ENCODE data around the gene TSPAN5. TPM values are rescaled to one million over a fixed set of nuclear protein-coding genes. Genes with fewer than 3 reads are reported as not detected.
"Not testable (repeated sequence)": the region's sequence is repeated elsewhere in the genome, so short reads cannot be mapped to it uniquely, and the experiment has no call there.

TSPAN5 gene
- total and polyA plus RNA-seq, 2 experiments from 2014 or later = 22.4 to 35.9 TPM

- Histone ChIP-seq H3K79me2 (no peaks in the 10 kb centered on the region), H3K4me1 (ENCODE audit: insufficient read depth) (no peaks in the 10 kb centered on the region), H3K4me2 (no peak overlapping the region), H3K27ac (no peak overlapping the region), H2AFZ (no peak overlapping the region), H3K4me3 (no peak overlapping the region), H3K27me3 (no peaks in the 10 kb centered on the region), H4K20me1 (ENCODE audit: insufficient read depth, poor library complexity, severe bottlenecking) (no peaks in the 10 kb centered on the region), H3K9me3 (ENCODE audit: low read depth) (no peaks in the 10 kb centered on the region), H3K9me2 (replicated peaks; ENCODE audit: insufficient read depth) (no peaks in the 10 kb centered on the region), H3K36me3 (replicated peaks; ENCODE audit: insufficient read depth, low read depth) (no peaks in the 10 kb centered on the region)
- WGBS (ENCODE audit: low lambda C conversion rate, missing lambda C conversion rate) = 50% methylated on average over 8 of the region's 8 CpGs
- no peak for DNase-seq (ENCODE audit: low spot score)
- TF ChIP-seq EZH2 (IDR thresholded peaks at IDR 0.05; ENCODE audit: borderline replicate concordance) (no peak), EZH2phosphoT487 (IDR thresholded peaks at IDR 0.05; ENCODE audit: low read depth, severe bottlenecking, unreplicated experiment) (no peak), CTCF (IDR thresholded peaks at IDR 0.05; ENCODE audit: poor library complexity) (no peak)
These were observed 191.4 kb downstream of the TSPAN5 start for GRCh38 chr4:98466868-98467599.

- Histone ChIP-seq H3K4me2 (no peak overlapping the region), H3K9me2 (replicated peaks; ENCODE audit: insufficient read depth) (no peaks in the 10 kb centered on the region), H3K36me3 (replicated peaks; ENCODE audit: insufficient read depth, low read depth) (no peaks in the 10 kb centered on the region), H4K20me1 (ENCODE audit: insufficient read depth, poor library complexity, severe bottlenecking) (no peaks in the 10 kb centered on the region), H3K27ac (no peak overlapping the region), H3K27me3 (no peaks in the 10 kb centered on the region), H3K4me3 (no peak overlapping the region), H3K79me2 (no peaks in the 10 kb centered on the region), H2AFZ (no peak overlapping the region), H3K9me3 (ENCODE audit: low read depth) (no peaks in the 10 kb centered on the region), H3K4me1 (ENCODE audit: insufficient read depth) (no peaks in the 10 kb centered on the region)
- no peak for TF ChIP-seq CTCF (IDR thresholded peaks at IDR 0.05; ENCODE audit: poor library complexity)
- TF ChIP-seq EZH2phosphoT487 (IDR thresholded peaks at IDR 0.05; ENCODE audit: low read depth, severe bottlenecking, unreplicated experiment) = no peak
- no peak for TF ChIP-seq EZH2 (IDR thresholded peaks at IDR 0.05; ENCODE audit: borderline replicate concordance)
- no peak for DNase-seq (ENCODE audit: low spot score)
These were observed 195.9 kb downstream of the TSPAN5 start for GRCh38 chr4:98462487-98462886.

GRCh38 chr4:98461121-98461865, 197.1 kb downstream of the TSPAN5 start:
- not testable (repeated sequence) for H3K27ac ChIP-seq; H3K36me3 ChIP-seq (replicated peaks; ENCODE audit: insufficient read depth, low read depth); H3K4me3 ChIP-seq; H3K4me2 ChIP-seq; H3K27me3 ChIP-seq; DNase-seq (ENCODE audit: low spot score); H3K9me3 ChIP-seq (ENCODE audit: low read depth); H3K4me1 ChIP-seq (ENCODE audit: insufficient read depth); H3K79me2 ChIP-seq; H2AFZ ChIP-seq; H4K20me1 ChIP-seq (ENCODE audit: insufficient read depth, poor library complexity, severe bottlenecking); H3K9me2 ChIP-seq (replicated peaks; ENCODE audit: insufficient read depth)
- WGBS (ENCODE audit: low lambda C conversion rate, missing lambda C conversion rate) = 98% methylated on average over 2 of the region's 2 CpGs

GRCh38 chr4:98457422-98457821, 201.0 kb downstream of the TSPAN5 start:
- H3K9me3 ChIP-seq (ENCODE audit: low read depth); DNase-seq (ENCODE audit: low spot score); H3K79me2 ChIP-seq; H3K27me3 ChIP-seq; H2AFZ ChIP-seq; H3K4me3 ChIP-seq; H3K9me2 ChIP-seq (replicated peaks; ENCODE audit: insufficient read depth); H4K20me1 ChIP-seq (ENCODE audit: insufficient read depth, poor library complexity, severe bottlenecking); H3K4me2 ChIP-seq; H3K27ac ChIP-seq; H3K4me1 ChIP-seq (ENCODE audit: insufficient read depth); H3K36me3 ChIP-seq (replicated peaks; ENCODE audit: insufficient read depth, low read depth): not testable (repeated sequence)
- WGBS (ENCODE audit: low lambda C conversion rate, missing lambda C conversion rate) = 94% methylated on average over 9 of the region's 9 CpGs

Data from hepatocyte (in vitro differentiated cells).